Measurements from ENCODE around the gene RAPGEF5. TPM values are rescaled to one million over a fixed set of nuclear protein-coding genes. Genes with fewer than 3 reads are reported as not detected.

The RAPGEF5 gene, protein sequence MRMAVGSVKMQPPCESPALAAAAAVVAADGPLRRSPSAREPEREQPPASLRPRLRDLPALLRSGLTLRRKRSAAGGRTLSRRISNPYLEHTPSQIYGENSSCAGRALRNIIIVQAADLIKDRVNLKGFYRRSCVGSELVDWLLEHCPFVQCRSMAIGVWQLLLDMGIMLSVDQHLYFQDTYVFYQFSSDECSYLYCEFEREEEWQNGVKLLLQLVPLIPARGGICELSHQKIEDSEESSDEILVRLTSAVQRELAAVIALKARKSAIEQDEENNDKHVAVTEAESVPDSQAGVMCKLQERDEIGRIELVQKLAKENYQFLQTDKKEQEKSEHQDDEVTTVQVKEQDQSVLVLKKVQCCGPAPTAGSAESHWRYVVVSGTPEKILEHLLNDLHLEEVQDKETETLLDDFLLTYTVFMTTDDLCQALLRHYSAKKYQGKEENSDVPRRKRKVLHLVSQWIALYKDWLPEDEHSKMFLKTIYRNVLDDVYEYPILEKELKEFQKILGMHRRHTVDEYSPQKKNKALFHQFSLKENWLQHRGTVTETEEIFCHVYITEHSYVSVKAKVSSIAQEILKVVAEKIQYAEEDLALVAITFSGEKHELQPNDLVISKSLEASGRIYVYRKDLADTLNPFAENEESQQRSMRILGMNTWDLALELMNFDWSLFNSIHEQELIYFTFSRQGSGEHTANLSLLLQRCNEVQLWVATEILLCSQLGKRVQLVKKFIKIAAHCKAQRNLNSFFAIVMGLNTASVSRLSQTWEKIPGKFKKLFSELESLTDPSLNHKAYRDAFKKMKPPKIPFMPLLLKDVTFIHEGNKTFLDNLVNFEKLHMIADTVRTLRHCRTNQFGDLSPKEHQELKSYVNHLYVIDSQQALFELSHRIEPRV
- total RNA-seq (10 to 100 TPM; 18.5 to 87.0 (median 38.9) TPM), polyA plus RNA-seq (10 to 100 TPM in 1 of 3 donors, 1 to 10 TPM in 2; 5.1 to 19.8 (median 8.8) TPM)
- long read RNA-seq, donor 1: 0 reads
- long read RNA-seq, donor 2: 0 reads
- long read RNA-seq, donor 3: 0 reads
- long read RNA-seq, donor 4, partial matches to known transcripts: 2 of 6 reads
- long read RNA-seq, donor 4, other reads (novel, unspliced or antisense): 4 of 6 reads
- long read RNA-seq, donor 5: 0 reads
- long read RNA-seq, donor 6, partial matches to known transcripts: 3 of 3 reads
- long read RNA-seq, donor 6, other reads (novel, unspliced or antisense): 0 of 3 reads
- long read RNA-seq, donor 7: 0 reads
- long read RNA-seq, donor 8, partial matches to known transcripts: 0 of 1 reads
- long read RNA-seq, donor 8, other reads (novel, unspliced or antisense): 0 of 1 reads
- long read RNA-seq, donor 9: 0 reads
- long read RNA-seq, donor 10: 0 reads

DNA sequence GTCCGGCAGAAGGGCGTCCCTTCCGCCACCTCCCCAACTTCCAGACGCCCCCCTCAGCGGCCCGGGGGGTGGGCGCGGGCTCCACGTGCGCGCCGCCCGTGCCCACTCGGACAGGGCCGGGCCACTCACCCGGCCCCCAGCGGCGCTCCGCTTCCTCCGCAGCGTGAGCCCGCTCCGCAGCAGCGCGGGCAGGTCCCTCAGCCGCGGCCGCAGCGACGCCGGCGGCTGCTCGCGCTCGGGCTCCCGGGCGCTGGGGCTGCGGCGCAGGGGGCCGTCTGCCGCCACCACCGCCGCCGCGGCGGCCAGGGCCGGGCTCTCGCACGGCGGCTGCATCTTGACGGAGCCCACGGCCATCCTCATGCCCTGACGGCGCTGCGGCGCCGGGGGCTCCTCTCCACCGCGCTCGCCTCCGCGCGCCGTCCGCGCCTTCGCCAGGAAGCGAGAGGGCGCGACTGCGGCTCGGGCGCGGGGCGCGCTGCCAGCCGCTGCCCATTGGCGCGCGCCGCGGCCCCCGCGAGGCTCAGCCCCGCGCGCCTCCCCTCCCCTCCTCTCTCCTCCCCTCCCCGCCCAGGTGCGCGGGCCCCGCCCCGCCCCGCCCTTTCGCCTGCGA, at the start of gene RAPGEF5:
Gene RAPGEF5 (minus strand): TSS at position 454 of the 610 bp plus-strand sequence. CDS start 94 bp downstream, at position 360.
- WGBS, 4 donors: 1 to 2% (median 1%) methylated on average over 54 to 95 of the region's 95 CpGs; no CpG with 5 or more reads in 1 of the 4 donors

GRCh38 chr7:22406715-22407114, 49.8 kb upstream of the RAPGEF5 start:
- 84 to 95% (median 93%) methylated on average over 4 of the region's 4 CpGs for WGBS, 4 donors
- intact Hi-C loops (cut with DNase I): no loop called here
- no peak overlapping the region for H3K4me3 ChIP-seq
- H3K4me1 ChIP-seq (replicated peaks in 1 of 2): no peaks in the 10 kb centered on the region
- H3K27ac ChIP-seq: no peak overlapping the region
- no peaks in the 10 kb centered on the region for H3K36me3 ChIP-seq (replicated peaks in 1 of 2)
- H3K27me3 ChIP-seq: no peaks in the 10 kb centered on the region
- no peaks in the 10 kb centered on the region for H3K9me3 ChIP-seq (replicated peaks in 1 of 3)
- DNase-seq: no peak
- TF ChIP-seq CTCF (IDR thresholded peaks at IDR 0.05) (no peak), POLR2A (IDR thresholded peaks at IDR 0.05) (no peak)

More for the DNA sequence above, at the start of gene RAPGEF5:
- H3K27me3 ChIP-seq: peaks cover 14% of the 10 kb centered on the region
- intact Hi-C loops (cut with DNase I): no loop called here
- DNase-seq: no peak
- no peaks in the 10 kb centered on the region for H3K9me3 ChIP-seq (replicated peaks in 1 of 3)
- H3K4me1 ChIP-seq (replicated peaks in 1 of 2): peaks cover 0 to 3% of the 10 kb centered on the region in 2 donors
- no peaks in the 10 kb centered on the region for H3K36me3 ChIP-seq (replicated peaks in 1 of 2)
- TF ChIP-seq POLR2A (IDR thresholded peaks at IDR 0.05): no peak
- no peak for TF ChIP-seq CTCF (IDR thresholded peaks at IDR 0.05)
- H3K27ac ChIP-seq: no peak within 1 kb of the TSS
- peak within 1 kb of the TSS in 1 of 4 donors; percentile 24 for H3K4me3 ChIP-seq

DNA sequence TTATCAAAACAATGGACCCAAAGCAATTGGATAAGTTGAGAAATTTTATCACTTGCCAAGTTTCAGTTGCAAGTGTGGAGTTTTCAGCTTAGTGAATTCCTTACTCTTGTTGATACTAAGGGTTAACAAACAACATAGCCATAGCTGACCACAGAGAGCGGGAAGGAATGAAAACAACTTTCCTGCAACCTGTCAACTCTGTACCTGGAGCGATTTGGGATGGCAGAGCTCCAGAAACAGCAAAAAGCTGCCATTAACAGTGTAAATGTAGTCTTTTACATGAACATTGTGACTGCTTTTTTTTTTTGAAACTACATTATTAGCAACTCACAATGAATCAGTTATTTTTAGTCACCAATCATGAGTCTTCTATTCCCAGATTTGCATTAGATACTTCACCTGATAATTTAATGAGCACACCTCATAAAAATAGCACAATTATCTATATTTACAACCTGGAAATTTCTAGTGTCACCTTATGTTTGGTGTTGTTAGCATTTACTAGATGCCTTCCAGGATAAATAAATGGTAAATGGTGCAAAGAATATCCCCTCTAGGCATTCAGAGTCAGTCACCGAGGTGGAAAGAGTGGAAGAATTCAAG, 47.6 kb upstream of the RAPGEF5 start:
- no peak for DNase-seq
- Histone ChIP-seq H3K9me3 (replicated peaks in 1 of 3) (no peaks in the 10 kb centered on the region), H3K27me3 (no peaks in the 10 kb centered on the region), H3K4me3 (no peak overlapping the region), H3K36me3 (replicated peaks in 1 of 2) (no peaks in the 10 kb centered on the region), H3K4me1 (replicated peaks in 1 of 2) (no peaks in the 10 kb centered on the region), H3K27ac (no peak overlapping the region)
- no peak for TF ChIP-seq POLR2A (IDR thresholded peaks at IDR 0.05)
- no peak for TF ChIP-seq CTCF (IDR thresholded peaks at IDR 0.05)
- WGBS, 4 donors: 65 to 81% (median 77%) methylated on average over 3 of the region's 3 CpGs
- intact Hi-C loops (cut with DNase I): no loop called here
